ENCODE results near the gene TMX2.
A peak's percentile ranks its signal among the peaks of the same experiment; 100 is the strongest.

GRCh38 chr11:57741132-57742086, 29.0 kb downstream of the TMX2 start, which contains the start of gene SELENOH:
- TF ChIP-seq MXI1 (conservative IDR thresholded peaks at IDR 0.05; ENCODE audit: poor library complexity, severe bottlenecking) (peak; percentile 96), CTCF (IDR thresholded peaks at IDR 0.05; ENCODE audit: poor library complexity, severe bottlenecking) (no peak), REST (IDR thresholded peaks at IDR 0.05; ENCODE audit: borderline replicate concordance) (peak; percentile 87), TAF1 (IDR thresholded peaks at IDR 0.05; ENCODE audit: low read depth) (peak; percentile 90), EP300 (conservative IDR thresholded peaks at IDR 0.05; ENCODE audit: poor library complexity, severe bottlenecking) (peak; percentile 78), EZH2 (IDR thresholded peaks at IDR 0.05; ENCODE audit: borderline replicate concordance, insufficient read depth, low read length, poor library complexity, severe bottlenecking) (no peak), RAD21 (conservative IDR thresholded peaks at IDR 0.05) (peak; percentile 56), POLR2AphosphoS5 (IDR thresholded peaks at IDR 0.05) (peak; percentile 92), SMC3 (conservative IDR thresholded peaks at IDR 0.05; ENCODE audit: poor library complexity) (peak; percentile 61)
